Pancreas (tissue), 10 donors: ENCODE data around the gene GTF2IRD2. TPM values are rescaled to one million over a fixed set of nuclear protein-coding genes. Genes with fewer than 3 reads are reported as not detected.
A peak's percentile ranks its signal among the peaks of the same experiment; 100 is the strongest.
"Not testable (repeated sequence)": the region's sequence is repeated elsewhere in the genome, so short reads cannot be mapped to it uniquely, and the experiment has no call there.

ENCODE experiments used
- ATAC-seq, 4 donors: fragments of 200-7000 bp; cut with Tn5 transposase; one replicate each; pipeline versions ENCODE4 v1.8.0 to v1.9.1; 2020; ENCODE audit warnings: mild to moderate bottlenecking in 4 of 4, moderate library complexity in 4 of 4
- DNase-seq, 6 donors: peaks; one replicate each; pipeline ENCODE4 v3.0.0-alpha.2; 2020
- FAIRE-seq: peaks from 2 replicates; lab custom pipeline; 2012; peaks lifted over from hg19 to GRCh38; lab: Jason Lieb, UNC
- H3K27ac ChIP-seq, 4 donors: fragments of 200-600 bp; sonication (generic); 1 replicate in 3 of 4; 2 replicates in 1 of 4; pipeline versions ENCODE4 v1.5.0 to v1.8.0; 2020
- H3K27me3 ChIP-seq, 4 donors: fragments of 200-600 bp; one replicate each; pipeline ENCODE4 v1.8.0; 2021
- H3K36me3 ChIP-seq, 3 donors: fragments of 200-600 bp; sonication (generic) in 1 of 3; one replicate each; pipeline versions ENCODE4 v1.5.0 to v1.8.0; 2020 to 2021
- H3K4me1 ChIP-seq, 3 donors: fragments of 200-600 bp; one replicate each; pipeline ENCODE4 v1.8.0; 2021
- H3K4me3 ChIP-seq, 4 donors: fragments of 200-600 bp; sonication (generic) in 2 of 4; one replicate each; pipeline versions ENCODE4 v1.5.0 to v1.8.0; 2020 to 2021
- H3K9me3 ChIP-seq, 4 donors: fragments of 200-600 bp; one replicate each; pipeline ENCODE4 v1.8.0; 2021
- WGBS, 2 donors: extraction: QIAGEN DNeasy Blood & Tissue Kit; methylation state at CpG; one replicate each; pipeline ENCODE4 v1.1.7; 2013; 5-methylcytosine and 5-hydroxymethylcytosine counted together
- intact Hi-C, 3 donors: fragments of 100-400 bp; cut with DNase I; formaldehyde crosslinking; loops; one replicate each; pipeline versions ENCODE4 v1.11.1 to v1.14.2; 2022
- polyA plus RNA-seq, 2 donors: library from polyadenylated mRNA; stranded (reverse); fragments of 200-250 nt; gene quantifications; one replicate each; pipeline ENCODE4 v1.2.3, GENCODE V29; 2013
- total RNA-seq, 6 donors: library from RNA; stranded (reverse); fragmentation: NEBNext Ultra II Directional in 4 of 6; extraction: Animal tissue kit (Norgen Biotek cat#: 25700) in 4 of 6; gene quantifications; one replicate each; pipeline versions ENCODE4 v1.2.1 to v1.2.4, GENCODE V29; 2021 to 2023
- donor health status: healthy with polysubstance abuse.
- donor health status: DM: no; HTN: no; CAD: no; lungs with moderate emphysema.
- donor health status: DM: no; HTN: no; CAD: no.
- donor health status: control.
- donor health status: control.
- donor health status: Bipolar disorder and iron deficiency.
- donor health status: DM: yes; HTN: yes; CAD: no.
- donor health status: DM: no; HTN: no; CAD: no.
- donor health status: DM: no; HTN: no; CAD: no.
- donor health status: DM: yes; HTN: yes; CAD: no.

The GTF2IRD2 gene
- total and polyA plus RNA-seq, 8 donors: 11.3 to 19.6 (median 16.8) TPM

DNA sequence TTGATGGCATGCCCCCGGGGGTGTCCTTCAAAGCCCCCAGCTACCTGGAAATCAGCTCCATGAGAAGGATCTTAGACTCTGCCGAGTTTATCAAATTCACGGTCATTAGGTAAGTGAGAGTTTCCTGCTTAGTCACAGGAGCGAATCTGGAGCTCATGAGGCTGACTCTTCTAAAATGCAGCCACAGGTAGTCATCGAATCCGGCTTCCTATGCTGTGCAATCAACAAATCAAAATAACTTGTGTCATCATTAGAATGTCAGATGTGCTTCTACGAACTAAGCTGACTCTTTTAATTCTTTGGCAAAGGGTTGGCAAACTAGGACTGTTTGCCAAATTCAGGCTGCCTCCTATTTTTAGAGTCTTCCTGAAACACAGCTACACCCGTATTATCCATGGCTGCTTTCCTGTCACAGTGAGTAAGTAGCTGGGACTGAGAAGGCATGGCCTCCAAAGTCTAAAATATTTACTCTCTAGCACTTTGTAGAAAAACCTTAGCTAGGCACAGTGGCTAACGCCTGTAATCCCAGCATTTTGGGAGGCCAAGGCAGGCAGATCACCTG, 97.4 kb downstream of the GTF2IRD2 start:
- FAIRE-seq, H3K9me3 ChIP-seq, H3K36me3 ChIP-seq, intact Hi-C loops, H3K27me3 ChIP-seq, H3K27ac ChIP-seq, H3K4me3 ChIP-seq, DNase-seq, H3K4me1 ChIP-seq: not testable (repeated sequence)
- no CpG with 5 or more reads among the region's 9 CpGs for WGBS, 2 donors
- ATAC-seq: peak in 2 of 4 donors; percentile 40 to 75

Other genes with a start within 250 kb of the GTF2IRD2 start
- 100 to 1,000 TPM in 2 of 6 donors, 10 to 100 TPM in 4; 66.8 to 159 (median 89.2) TPM for gene GTF2I, start 193.9 kb downstream of the GTF2IRD2 start, total RNA-seq
- gene GTF2I, start 193.9 kb downstream of the GTF2IRD2 start, polyA plus RNA-seq: 10 to 100 TPM; 40.5 to 43.6 TPM
- gene NCF1, start 77.6 kb downstream of the GTF2IRD2 start, total RNA-seq: 1 to 10 TPM in 3 of 6 donors, under 1 TPM in 2, not detected in 1; 0.32 to 4.6 (median 1.3) TPM
- gene NCF1, start 77.6 kb downstream of the GTF2IRD2 start, polyA plus RNA-seq: 1 to 10 TPM in 1 of 2 donors, under 1 TPM in 1; 0.99 to 1.1 TPM
- gene CASTOR2, start 113.1 kb upstream of the GTF2IRD2 start, total RNA-seq: 10 to 100 TPM in 5 of 6 donors, 1 to 10 TPM in 1; 6.4 to 23.9 (median 13.2) TPM
- gene CASTOR2, start 113.1 kb upstream of the GTF2IRD2 start, polyA plus RNA-seq: 1 to 10 TPM; 3.5 to 6.0 TPM
- 10 to 100 TPM; 12.2 to 20.7 (median 17.2) TPM for gene RCC1L, start 222.2 kb upstream of the GTF2IRD2 start, total RNA-seq
- gene RCC1L, start 222.2 kb upstream of the GTF2IRD2 start, polyA plus RNA-seq: 10 to 100 TPM; 15.5 to 18.7 TPM
- gene GTF2IRD2B, start 241.0 kb upstream of the GTF2IRD2 start, total RNA-seq: 10 to 100 TPM; 18.0 to 29.4 (median 25.7) TPM
- 10 to 100 TPM; 20.5 to 30.4 TPM for gene GTF2IRD2B, start 241.0 kb upstream of the GTF2IRD2 start, polyA plus RNA-seq